ENCODE data around the gene CAMSAP1.

Gene CAMSAP1

GRCh38 chr9:135941288-135941995, 34.1 kb upstream of the CAMSAP1 start:
- no peak for DNase-seq (ENCODE audit: low read depth, low spot score)

- peak; percentile 12 for DNase-seq (ENCODE audit: low read depth, low spot score)
Measured at GRCh38 chr9:135939351-135940265, 32.3 kb upstream of the CAMSAP1 start.

GRCh38 chr9:135937521-135938489, 30.5 kb upstream of the CAMSAP1 start:
- no peak for DNase-seq (ENCODE audit: low read depth, low spot score)

- DNase-seq (ENCODE audit: low read depth, low spot score) = no peak
Measured at GRCh38 chr9:135933114-135933513, 25.8 kb upstream of the CAMSAP1 start.

GRCh38 chr9:135932656-135933055, 25.3 kb upstream of the CAMSAP1 start:
- DNase-seq (ENCODE audit: low read depth, low spot score) = no peak

GRCh38 chr9:135931349-135931820, 24.0 kb upstream of the CAMSAP1 start:
- DNase-seq (ENCODE audit: low read depth, low spot score) = no peak

DNA sequence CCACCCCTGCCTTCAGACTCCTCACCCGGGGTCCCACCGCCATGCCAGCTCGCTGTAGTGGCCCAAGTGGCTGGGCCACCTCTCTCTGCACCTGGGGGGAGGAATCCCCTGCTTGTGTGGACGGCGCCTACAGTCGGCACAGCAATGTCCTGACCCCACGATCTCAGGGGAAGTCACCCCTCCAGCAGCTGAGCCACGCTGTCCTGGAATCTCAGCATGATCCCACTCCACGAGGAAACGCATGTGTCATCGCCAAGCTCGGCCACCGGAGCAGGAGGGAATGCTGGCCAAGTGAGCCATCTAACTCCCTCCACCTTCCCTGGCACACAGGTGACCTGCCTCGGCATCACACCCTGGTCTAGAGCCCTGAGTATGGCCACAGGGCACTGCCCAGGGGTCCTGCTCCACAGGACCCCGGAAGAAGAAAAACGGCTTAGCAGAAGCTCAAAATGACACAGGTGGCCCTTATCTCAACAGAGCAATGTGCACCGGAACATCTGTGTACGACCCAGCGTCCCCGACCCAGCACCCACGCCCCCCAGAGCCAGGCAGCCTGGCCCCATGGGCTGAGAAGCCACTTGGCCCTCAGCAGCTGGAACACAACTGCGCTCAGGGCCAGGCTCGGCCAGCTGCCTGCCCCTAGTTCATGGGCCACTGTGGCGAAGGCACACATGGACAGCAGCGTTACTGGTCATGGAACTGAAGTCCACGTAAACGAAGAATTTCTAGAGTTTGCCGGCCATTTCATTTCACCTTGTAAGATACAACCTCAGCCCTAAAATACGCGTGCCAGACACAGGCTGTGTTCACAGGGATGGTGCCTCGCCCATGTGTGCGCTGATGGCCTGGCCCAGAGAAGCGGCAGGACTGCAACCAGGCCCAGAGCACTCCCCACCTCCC, 23.4 kb upstream of the CAMSAP1 start:
- DNase-seq (ENCODE audit: low read depth, low spot score) = no peak

- DNase-seq (ENCODE audit: low read depth, low spot score) = no peak
Measured at GRCh38 chr9:135929656-135930445, 22.5 kb upstream of the CAMSAP1 start.

DNA sequence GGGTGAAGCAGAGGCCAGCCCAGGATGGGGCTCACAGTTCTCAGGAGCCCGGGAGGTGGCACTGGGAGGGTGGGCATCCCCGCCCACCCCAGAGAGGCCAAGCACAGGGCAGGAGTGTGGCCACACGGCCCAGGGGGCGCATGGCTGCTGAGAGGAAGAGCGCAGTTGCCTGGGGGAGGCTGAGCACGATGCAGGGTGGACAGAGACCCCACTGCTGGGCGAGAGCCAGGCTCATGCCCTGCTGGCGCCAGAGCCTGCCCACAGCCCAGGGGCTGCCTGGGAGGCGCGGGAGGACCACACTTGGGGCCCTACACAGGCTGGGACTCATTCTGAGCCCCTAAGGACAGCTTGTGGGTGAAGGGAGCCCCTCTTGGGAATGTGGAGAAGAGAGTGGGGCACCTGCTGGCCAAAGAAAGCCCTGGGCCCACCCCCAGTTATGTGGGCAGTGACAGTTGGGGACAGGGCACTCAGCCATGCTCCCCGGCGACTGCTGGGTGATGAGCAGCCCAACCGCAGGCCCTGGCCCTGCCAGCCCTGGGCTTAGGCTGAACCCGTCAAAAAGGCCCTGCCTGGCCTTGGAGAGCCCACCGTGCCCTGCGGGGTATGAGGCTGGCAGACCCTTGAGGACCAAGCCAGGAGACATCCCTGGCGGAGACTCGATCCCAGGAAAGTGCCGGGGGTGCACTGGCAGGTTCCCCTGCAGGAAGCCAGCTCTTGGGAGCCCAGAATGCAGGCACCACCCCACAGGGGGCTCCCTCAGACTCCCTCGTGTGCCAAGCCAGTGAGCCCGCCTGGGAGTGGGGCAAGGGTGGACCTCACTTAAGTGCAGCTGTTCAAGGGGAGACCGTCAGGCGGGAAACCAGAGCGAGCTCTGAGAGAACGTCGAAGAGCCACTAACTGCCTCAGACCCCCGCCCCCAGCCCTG, 21.6 kb upstream of the CAMSAP1 start:
- no peak for DNase-seq (ENCODE audit: low read depth, low spot score)

- DNase-seq (ENCODE audit: low read depth, low spot score) = no peak
Measured at GRCh38 chr9:135928074-135928730, 20.9 kb upstream of the CAMSAP1 start.

DNA sequence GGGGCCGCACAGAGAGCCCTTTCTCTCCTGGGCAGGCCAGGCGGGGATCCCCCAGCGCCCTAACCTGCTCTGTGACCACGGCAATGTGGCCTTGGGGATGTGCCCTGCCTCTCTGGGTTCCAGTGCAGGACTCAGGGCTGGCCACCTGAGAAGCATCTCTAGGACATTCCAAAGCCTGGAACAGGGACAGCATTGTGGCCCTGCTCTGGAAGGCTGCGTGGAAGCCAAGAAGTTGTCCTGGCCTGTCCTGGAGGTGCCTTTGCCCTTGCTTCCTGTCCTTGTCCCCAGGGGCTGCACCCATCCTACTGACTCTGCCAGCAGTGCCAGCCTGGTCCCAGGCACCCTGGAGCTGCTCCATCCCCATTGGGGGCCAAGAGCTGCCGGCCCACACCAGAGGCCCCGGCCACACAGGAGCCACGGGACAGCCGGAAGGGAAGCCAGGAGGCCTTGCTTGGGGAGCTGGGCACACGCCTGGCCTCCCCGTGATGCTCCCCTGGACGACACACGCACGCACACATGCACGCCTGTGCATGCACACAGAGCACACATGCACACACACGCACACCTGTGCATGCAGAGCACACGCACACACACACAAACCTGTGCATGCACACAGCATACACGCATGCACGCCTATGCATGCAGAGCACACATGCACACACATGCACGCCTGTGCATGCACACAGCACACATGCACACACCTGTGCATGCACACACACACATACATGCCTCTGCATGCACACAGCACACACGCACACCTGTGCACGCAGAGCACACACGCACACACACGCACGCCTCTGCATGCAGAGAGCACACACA, 20.1 kb upstream of the CAMSAP1 start:
- DNase-seq (ENCODE audit: low read depth, low spot score) = no peak

DNA sequence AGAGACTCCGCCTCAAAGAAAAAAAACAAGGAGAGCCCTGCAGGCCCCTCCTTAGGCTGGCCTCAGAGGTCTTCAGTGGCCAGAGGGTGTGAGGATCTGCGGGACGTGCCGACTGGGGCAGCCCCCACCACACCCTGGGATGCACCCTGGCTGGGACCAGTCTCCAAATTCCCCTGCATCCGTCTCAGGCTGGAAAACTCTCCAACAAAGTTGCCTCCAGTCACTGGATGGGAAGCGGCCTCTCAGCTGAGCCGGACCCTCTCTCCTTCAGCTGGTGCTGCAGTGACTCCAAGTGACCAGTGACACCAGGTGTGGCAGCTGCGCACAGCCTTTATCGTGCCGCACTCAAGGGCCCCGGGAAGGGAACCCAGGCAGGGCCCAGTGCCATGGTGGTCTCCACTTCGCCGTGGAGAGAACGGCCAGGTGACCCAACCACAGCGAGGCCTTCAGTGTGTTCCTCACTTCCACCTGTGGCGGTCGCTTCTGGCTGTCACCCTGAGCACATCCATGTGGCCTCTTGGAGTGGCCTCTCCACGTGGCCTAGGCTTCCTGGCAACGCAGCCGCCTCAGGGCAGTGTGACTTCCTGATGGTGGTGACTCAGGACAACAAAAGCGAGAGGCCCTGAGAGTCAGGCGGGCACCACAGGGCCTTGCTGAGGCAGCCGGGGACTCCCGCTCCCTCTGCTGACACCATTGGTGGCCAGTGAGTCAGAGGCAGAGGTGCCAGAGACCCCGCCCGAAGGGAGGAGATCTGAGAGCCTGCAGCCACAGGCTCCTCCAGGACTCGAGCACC, 19.3 kb upstream of the CAMSAP1 start:
- DNase-seq (ENCODE audit: low read depth, low spot score) = peak; percentile 21

- peak; percentile 34 for DNase-seq (ENCODE audit: low read depth, low spot score)
Measured at GRCh38 chr9:135925496-135926133, 18.3 kb upstream of the CAMSAP1 start.

GRCh38 chr9:135924628-135925338, 17.4 kb upstream of the CAMSAP1 start:
- DNase-seq (ENCODE audit: low read depth, low spot score) = no peak

DNA sequence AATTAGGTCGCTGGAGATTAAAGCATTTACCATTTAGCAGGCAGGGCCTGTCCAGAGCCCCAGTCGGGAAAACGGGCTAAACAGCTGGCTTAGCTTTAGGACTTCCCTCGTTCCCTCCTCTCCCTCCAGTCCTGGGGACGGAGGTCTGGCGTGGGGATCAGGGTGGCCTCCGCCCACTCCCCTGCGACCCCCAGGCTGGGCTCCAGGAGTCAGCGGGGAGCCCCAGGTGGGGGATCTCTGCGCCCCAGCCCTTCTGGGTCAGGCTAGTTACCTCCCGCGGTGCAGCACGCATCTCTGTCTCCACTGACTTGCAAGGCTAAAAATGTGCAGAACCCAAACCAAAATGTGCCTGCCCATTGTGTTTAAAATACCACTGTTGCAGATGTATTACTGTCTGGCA, 16.2 kb upstream of the CAMSAP1 start:
- no peak for DNase-seq (ENCODE audit: low read depth, low spot score)

Measured in activated CD4-positive, CD25-positive, alpha-beta regulatory T cell treated with anti-CD3 and anti-CD28 coated beads, Interleukin-2, amount 50 U/mL, for 16 hours (primary cell).